GM12892 (cell line): ENCODE data around the gene AAK1.

Experiments used
- POLR2A ChIP-seq: IDR thresholded peaks from 2 replicates; pipeline ENCODE4 v1.6.1; 2011; ENCODE audit warnings: low read depth, low read length, control low read depth
- POLR2AphosphoS5 ChIP-seq: IDR thresholded peaks from 2 replicates; pipeline ENCODE4 v1.6.1; 2011; ENCODE audit warnings: low read depth, low read length, control low read depth

DNA sequence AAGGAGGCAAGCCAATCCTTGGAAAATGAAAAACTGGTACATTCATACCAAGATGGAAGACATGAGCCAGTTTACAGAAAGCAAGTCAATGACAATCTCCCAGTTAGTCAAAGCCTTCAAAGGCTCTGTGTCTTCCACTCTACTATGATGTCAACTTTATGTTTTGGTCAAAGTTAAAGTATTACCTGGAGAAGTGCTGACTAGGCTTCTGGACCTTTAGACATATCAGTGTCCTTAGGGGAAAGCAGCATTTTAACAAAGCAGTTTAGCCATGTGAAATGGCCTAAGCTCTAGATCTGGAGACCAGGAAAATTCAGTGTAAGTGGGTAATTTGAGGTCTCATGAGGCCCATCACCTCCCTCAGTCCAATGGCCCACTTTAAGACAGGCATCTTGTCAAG, 30.8 kb downstream of the AAK1 start:
- TF ChIP-seq POLR2AphosphoS5 (no peak), POLR2A (no peak)
